OCI-LY7 (cell line): ENCODE measurements around the gene RXFP1. TPM values are rescaled to one million over a fixed set of nuclear protein-coding genes. Genes with fewer than 3 reads are reported as not detected.

Source experiments
- BruUV-seq: library from RNA; stranded (reverse); fragments of 400-500 nt; replicated peaks from 2 replicates; lab custom pipeline; 2021; lab: Mats Ljungman, UMichigan
- CTCF ChIA-PET: fragments of 300-600 bp; sonication (Branson Sonifier 250); formaldehyde crosslinking; loops from one replicate; lab custom pipeline; 2022; ENCODE audit warnings: antibody characterized with exemption; ENCODE audit not compliant: unreplicated experiment; lab: Charles Lee
- POLR2A ChIA-PET: fragments of 300-600 bp; sonication (Branson Sonifier 250); formaldehyde crosslinking; loops from one replicate; lab custom pipeline; 2022; ENCODE audit warnings: antibody characterized with exemption; lab: Charles Lee
- DNase-seq: peaks from one replicate; pipeline ENCODE4 v3.0.0-alpha.2; 2015; ENCODE audit warnings: low spot score
- H2AFZ ChIP-seq: fragments of 200-600 bp; sonication (generic), shearing (Covaris generic); 2 replicates; pipeline ENCODE4 v1.6.1; 2014; ENCODE audit warnings: mild to moderate bottlenecking, antibody characterized with exemption, low read length, moderate library complexity
- H3K27ac ChIP-seq: fragments of 200-600 bp; sonication (generic); 2 replicates; pipeline ENCODE4 v1.5.1; 2014; ENCODE audit warnings: mixed run types, low read depth, mild to moderate bottlenecking, moderate library complexity, low read length, inconsistent platforms; ENCODE audit not compliant: poor library complexity, severe bottlenecking
- H3K36me3 ChIP-seq: fragments of 200-600 bp; sonication (generic); 2 replicates; pipeline ENCODE4 v1.6.1; 2014; ENCODE audit warnings: mild to moderate bottlenecking, antibody characterized with exemption, low read length, moderate library complexity, mixed read lengths; ENCODE audit not compliant: insufficient read depth
- H3K4me1 ChIP-seq: fragments of 200-600 bp; sonication (generic); 2 replicates; pipeline ENCODE4 v1.5.1; 2014; ENCODE audit warnings: mild to moderate bottlenecking, low read length; ENCODE audit not compliant: insufficient read depth, poor library complexity, severe bottlenecking
- H3K4me2 ChIP-seq: fragments of 200-600 bp; sonication (generic); 2 replicates; pipeline ENCODE4 v1.6.1; 2014; ENCODE audit warnings: mild to moderate bottlenecking, low read length
- H3K4me3 ChIP-seq: fragments of 200-600 bp; sonication (generic); 2 replicates; pipeline ENCODE4 v1.5.1; 2014; ENCODE audit warnings: mild to moderate bottlenecking, low read depth, low read length; ENCODE audit not compliant: poor library complexity, severe bottlenecking
- H3K79me2 ChIP-seq: fragments of 200-600 bp; sonication (generic); 2 replicates; pipeline ENCODE4 v1.6.1; 2016; ENCODE audit warnings: low read depth, mild to moderate bottlenecking, low read length, moderate library complexity, mixed read lengths; ENCODE audit not compliant: insufficient read depth
- H3K9me2 ChIP-seq: fragments of 200-600 bp; sonication (generic); 2 replicates; pipeline ENCODE4 v1.6.1; 2016; ENCODE audit warnings: mild to moderate bottlenecking, low read length, mixed read lengths; ENCODE audit not compliant: insufficient read depth
- H3K9me3 ChIP-seq: fragments of 200-600 bp; sonication (generic); 2 replicates; pipeline ENCODE4 v1.6.1; 2014; ENCODE audit warnings: mild to moderate bottlenecking, mixed run types, low read length, mixed read lengths
- H4K20me1 ChIP-seq: fragments of 200-600 bp; sonication (generic); 2 replicates; pipeline ENCODE4 v1.6.1; 2014; ENCODE audit warnings: mild to moderate bottlenecking, antibody characterized with exemption, low read length, moderate library complexity, mixed read lengths; ENCODE audit not compliant: insufficient read depth
- EZH2phosphoT487 ChIP-seq: fragments of 200-600 bp; sonication (generic); IDR thresholded peaks from 2 replicates; pipeline ENCODE4 v1.6.1; 2018; ENCODE audit warnings: low read depth, borderline replicate concordance, mild to moderate bottlenecking, mixed run types, antibody characterized with exemption, low read length, moderate library complexity, mixed read lengths
- intact Hi-C: fragments of 100-400 bp; cut with micrococcal nuclease; formaldehyde crosslinking; loops from one replicate; pipeline ENCODE4 v1.10.0; 2022; ENCODE audit not compliant: unreplicated experiment
- total RNA-seq, 2 experiments: library from RNA; depleted of rRNA in 1 of 2; stranded (reverse); fragments of >200 nt in 1 of 2; shearing (Covaris generic) in 1 of 2; gene quantifications; 2 replicates each; pipeline ENCODE4 v1.2.3, GENCODE V29; 2014 to 2022
- TF ChIP-seq, protein P1 (sequence below): fragments of 200-600 bp; sonication (generic); conservative IDR thresholded peaks from 2 replicates; pipeline ENCODE4 v1.5.1; 2014; ENCODE audit warnings: mild to moderate bottlenecking, antibody characterized with exemption, low read length, moderate library complexity, mixed read lengths

Gene RXFP1
- total RNA-seq, 2 experiments from 2014 or later = not detected

DNA sequence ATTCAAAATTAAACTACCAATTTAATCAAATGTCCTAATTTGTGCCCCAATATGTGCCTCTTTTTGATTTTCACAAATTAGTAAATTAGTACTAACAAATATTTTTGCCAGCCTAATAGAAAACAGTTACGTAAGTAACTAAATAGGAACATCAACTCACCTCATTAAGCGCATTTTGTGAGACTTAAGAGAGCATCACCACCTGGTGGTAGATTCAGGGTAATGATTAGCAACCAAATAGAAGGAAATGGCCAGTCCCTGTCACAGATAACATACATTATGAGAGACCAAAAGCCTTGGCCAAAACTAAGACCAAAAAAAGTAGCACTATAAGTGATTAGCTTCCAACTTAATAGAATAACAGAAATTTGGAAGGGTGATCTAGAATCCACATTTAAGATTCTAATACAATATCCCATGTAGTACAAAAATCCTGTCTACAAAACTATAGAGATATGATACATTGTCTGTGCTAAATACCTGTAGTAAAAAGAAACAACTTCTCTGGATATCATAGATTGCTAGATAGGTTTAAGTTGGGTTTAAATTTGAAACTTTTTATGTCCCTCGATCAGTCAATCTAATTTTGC is 103.3 kb downstream of the RXFP1 start:
- TF ChIP-seq EZH2phosphoT487 = no peak
- TF ChIP-seq, protein P1, sequence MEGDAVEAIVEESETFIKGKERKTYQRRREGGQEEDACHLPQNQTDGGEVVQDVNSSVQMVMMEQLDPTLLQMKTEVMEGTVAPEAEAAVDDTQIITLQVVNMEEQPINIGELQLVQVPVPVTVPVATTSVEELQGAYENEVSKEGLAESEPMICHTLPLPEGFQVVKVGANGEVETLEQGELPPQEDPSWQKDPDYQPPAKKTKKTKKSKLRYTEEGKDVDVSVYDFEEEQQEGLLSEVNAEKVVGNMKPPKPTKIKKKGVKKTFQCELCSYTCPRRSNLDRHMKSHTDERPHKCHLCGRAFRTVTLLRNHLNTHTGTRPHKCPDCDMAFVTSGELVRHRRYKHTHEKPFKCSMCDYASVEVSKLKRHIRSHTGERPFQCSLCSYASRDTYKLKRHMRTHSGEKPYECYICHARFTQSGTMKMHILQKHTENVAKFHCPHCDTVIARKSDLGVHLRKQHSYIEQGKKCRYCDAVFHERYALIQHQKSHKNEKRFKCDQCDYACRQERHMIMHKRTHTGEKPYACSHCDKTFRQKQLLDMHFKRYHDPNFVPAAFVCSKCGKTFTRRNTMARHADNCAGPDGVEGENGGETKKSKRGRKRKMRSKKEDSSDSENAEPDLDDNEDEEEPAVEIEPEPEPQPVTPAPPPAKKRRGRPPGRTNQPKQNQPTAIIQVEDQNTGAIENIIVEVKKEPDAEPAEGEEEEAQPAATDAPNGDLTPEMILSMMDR = peak; percentile 87
- H4K20me1 ChIP-seq = no peaks in the 10 kb centered on the region
- no peaks in the 10 kb centered on the region for H3K79me2 ChIP-seq
- no TSS peak for BruUV-seq
- no peaks in the 10 kb centered on the region for H3K4me1 ChIP-seq
- H3K4me2 ChIP-seq = no peak overlapping the region
- no peak overlapping the region for H3K27ac ChIP-seq
- H2AFZ ChIP-seq = no peak overlapping the region
- no peaks in the 10 kb centered on the region for H3K9me3 ChIP-seq
- ChIA-PET CTCF (no interaction called here), POLR2A (no interaction called here)
- H3K4me3 ChIP-seq = no peak overlapping the region
- H3K9me2 ChIP-seq = no peaks in the 10 kb centered on the region
- intact Hi-C loops = loop anchor here (10.0 kb wide), 2 partner anchors 130 to 630 kb away; no protein-coding TSS in a partner anchor
- H3K36me3 ChIP-seq = no peaks in the 10 kb centered on the region
- peak; percentile 60 for DNase-seq

DNA sequence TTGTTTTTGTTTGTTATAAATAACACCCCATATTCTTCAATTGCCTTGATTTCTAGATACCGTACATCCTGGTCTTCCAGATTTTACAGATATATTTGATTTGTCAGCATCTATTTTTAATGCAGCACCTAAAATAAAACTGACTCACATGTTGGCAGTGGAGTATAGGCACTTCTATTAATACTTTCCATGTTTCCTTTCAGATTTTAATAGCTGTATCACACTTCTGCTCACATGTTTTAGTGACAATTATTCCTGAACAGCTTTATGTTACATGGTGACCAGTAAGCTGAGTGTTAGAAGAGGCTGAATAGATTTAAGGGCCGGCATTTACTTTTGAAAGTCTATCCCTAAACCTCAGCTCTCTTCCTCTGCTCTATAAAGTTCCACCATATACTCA is 103.9 kb downstream of the RXFP1 start:
- intact Hi-C loops = loop anchor here (10.0 kb wide), 2 partner anchors 131 to 631 kb away; no protein-coding TSS in a partner anchor
- no peaks in the 10 kb centered on the region for H3K36me3 ChIP-seq
- no peak overlapping the region for H3K27ac ChIP-seq
- no peaks in the 10 kb centered on the region for H3K9me2 ChIP-seq
- H3K4me2 ChIP-seq = no peak overlapping the region
- no peak overlapping the region for H2AFZ ChIP-seq
- ChIA-PET CTCF (no interaction called here), POLR2A (interaction anchor here (0.6 kb wide), 1 partner anchor 622 kb away, joined by 3 read pairs; no protein-coding TSS in a partner anchor)
- H3K9me3 ChIP-seq = no peaks in the 10 kb centered on the region
- H3K4me3 ChIP-seq = no peak overlapping the region
- H4K20me1 ChIP-seq = no peaks in the 10 kb centered on the region
- no peaks in the 10 kb centered on the region for H3K4me1 ChIP-seq
- TF ChIP-seq EZH2phosphoT487 = no peak
- TF ChIP-seq, protein P1 = no peak
- no peaks in the 10 kb centered on the region for H3K79me2 ChIP-seq
- BruUV-seq = no TSS peak
- DNase-seq = no peak

DNA sequence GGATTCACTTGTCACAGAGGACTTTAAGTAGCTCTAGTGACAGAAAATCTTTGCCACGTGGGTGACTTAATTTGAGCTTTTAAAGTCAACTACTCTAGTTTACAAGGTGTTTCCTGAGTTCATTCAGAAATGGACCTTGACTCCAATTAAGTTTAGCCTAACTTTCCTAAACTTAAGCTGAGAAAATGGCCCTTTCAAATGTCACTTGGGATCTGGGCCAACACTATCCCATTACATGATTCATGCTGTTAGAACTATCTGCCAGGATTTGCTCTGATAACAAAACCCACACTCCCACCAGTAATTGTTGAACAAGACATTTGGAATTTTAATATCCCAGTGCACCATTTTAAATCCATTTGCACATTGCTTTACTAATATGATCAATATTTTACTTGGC is 109.2 kb downstream of the RXFP1 start:
- BruUV-seq = no TSS peak
- Histone ChIP-seq H3K9me2 (no peaks in the 10 kb centered on the region), H2AFZ (no peak overlapping the region), H3K4me2 (no peak overlapping the region), H3K36me3 (no peaks in the 10 kb centered on the region), H3K9me3 (no peaks in the 10 kb centered on the region), H4K20me1 (no peaks in the 10 kb centered on the region), H3K4me3 (no peak overlapping the region), H3K27ac (no peak overlapping the region), H3K4me1 (no peaks in the 10 kb centered on the region), H3K79me2 (no peaks in the 10 kb centered on the region)
- no peak for DNase-seq
- CTCF ChIA-PET = no interaction called here
- POLR2A ChIA-PET = no interaction called here
- TF ChIP-seq EZH2phosphoT487 = no peak
- TF ChIP-seq, protein P1 = no peak
- intact Hi-C loops = no loop called here
